GM11168 (cell line): Measurements from ENCODE around the gene WDFY4.

Experiments used
- in situ Hi-C: fragments of 300-500 bp; cut with MboI; formaldehyde crosslinking; loops from one replicate; pipeline ENCODE4 v1.12.0; 2022; ENCODE audit warnings: low sequenced_read_pairs; ENCODE audit not compliant: unreplicated experiment

The WDFY4 gene

DNA sequence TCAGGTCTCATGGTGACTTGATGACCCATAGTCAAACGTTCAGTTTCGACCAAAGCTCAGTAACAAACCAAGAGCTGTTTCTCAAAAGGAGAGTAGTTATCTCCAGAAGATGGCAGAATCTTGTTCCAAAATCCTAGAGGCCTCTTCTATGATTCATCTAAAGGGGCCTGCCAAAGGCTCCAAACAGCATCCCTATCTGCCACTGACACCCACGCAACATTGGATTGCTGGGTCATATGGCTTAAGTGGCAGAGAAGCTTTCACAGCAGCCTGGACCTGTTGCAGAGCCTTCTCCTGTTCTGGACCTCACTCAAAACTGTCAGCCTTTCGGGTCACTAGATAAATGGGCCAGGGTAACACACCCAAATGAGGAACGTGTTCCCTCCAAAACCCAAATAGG, 309.0 kb downstream of the WDFY4 start:
- in situ Hi-C loops: loop anchor here (25.0 kb wide), 1 partner anchor 519 kb away; no protein-coding TSS in a partner anchor

DNA sequence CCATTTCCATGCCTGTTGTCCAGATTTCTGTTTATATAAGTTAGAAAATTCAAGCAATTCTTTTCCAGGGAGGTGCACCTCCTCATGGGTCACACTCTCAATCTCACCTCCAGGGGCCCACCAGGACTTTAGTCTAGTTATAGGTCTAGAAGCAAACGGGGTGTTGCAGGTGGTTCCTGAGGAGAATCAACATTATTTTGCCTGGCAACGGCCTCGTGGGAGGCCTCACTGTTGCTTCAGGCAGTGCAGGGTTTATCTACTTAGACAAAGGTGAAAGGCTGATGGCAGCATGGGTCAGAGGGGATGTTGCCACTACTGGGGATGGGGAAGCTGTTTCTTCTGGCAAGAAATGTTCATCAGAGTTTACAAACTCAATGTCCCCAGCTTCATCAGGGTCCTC, 311.7 kb downstream of the WDFY4 start:
- in situ Hi-C loops: loop anchor here (25.0 kb wide), 1 partner anchor 516 kb away; no protein-coding TSS in a partner anchor

- in situ Hi-C loops: loop anchor here (25.0 kb wide), 1 partner anchor 513 kb away; no protein-coding TSS in a partner anchor
Measured at GRCh38 chr10:48999346-48999745, 314.7 kb downstream of the WDFY4 start.

- in situ Hi-C loops: no loop called here
Measured at GRCh38 chr10:49000437-49001398, 316.0 kb downstream of the WDFY4 start.

DNA sequence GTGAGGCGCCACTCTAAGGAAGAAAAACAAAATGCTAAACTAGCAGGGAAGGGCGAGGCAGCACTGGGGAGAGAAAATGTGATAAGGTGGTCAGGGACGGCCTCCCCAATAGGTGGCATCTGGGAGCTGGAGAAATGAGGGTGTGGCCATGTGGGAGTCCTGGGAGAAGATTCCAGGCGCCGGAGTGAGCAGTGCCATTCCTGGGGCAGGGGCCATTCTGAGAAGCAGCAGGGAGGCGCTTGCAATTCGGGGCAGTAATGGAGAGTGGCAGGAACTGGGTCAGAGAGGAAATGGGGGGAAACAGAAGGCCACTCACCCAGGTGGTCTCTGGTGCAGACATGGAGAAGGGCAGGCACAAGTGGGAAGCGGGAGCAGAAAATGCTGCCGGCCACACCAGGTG, 316.7 kb downstream of the WDFY4 start:
- in situ Hi-C loops: no loop called here

DNA sequence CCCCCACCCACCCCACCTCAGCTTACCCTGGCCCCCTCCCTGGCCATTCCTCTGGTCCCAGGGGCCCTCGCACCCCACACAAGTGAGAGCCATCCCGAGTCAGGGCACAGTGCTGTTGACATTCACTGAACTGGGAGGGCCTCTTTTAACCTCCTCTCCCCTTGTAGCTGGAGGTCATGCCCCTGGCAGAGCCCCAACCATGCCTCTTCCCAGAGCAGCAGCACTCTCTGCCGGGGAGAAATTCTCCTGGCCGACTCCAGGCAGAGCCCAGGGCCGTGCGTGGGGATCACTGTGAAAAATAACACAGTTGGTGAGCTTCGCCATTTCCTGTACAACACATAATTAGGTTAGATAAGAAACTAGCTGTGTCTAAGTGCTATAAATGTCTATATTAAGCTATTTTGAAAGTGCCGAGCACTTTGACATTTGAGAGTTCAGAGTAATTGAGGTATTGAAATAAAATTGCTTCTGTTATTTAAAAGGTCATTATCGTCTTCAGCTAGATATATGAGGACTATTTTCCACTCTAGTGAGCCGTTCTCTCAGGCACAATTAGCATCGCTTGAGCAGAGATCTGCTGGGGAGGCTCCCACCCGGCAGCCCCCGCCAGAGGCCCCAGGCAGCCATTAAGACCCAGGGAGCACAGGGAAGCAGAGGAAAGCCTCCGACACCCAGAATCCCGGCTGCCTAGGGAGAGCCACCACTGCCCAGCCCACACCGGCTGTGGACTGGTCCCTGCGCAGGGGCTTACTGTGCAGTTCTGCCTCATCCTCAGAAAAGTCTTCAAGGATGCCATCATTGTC, 317.4 kb downstream of the WDFY4 start:
- in situ Hi-C loops: no loop called here

GRCh38 chr10:49005270-49005669, 320.6 kb downstream of the WDFY4 start:
- in situ Hi-C loops: no loop called here

GRCh38 chr10:49007129-49007528, 322.5 kb downstream of the WDFY4 start:
- in situ Hi-C loops: no loop called here

GRCh38 chr10:49008091-49008490, 323.4 kb downstream of the WDFY4 start:
- in situ Hi-C loops: no loop called here

DNA sequence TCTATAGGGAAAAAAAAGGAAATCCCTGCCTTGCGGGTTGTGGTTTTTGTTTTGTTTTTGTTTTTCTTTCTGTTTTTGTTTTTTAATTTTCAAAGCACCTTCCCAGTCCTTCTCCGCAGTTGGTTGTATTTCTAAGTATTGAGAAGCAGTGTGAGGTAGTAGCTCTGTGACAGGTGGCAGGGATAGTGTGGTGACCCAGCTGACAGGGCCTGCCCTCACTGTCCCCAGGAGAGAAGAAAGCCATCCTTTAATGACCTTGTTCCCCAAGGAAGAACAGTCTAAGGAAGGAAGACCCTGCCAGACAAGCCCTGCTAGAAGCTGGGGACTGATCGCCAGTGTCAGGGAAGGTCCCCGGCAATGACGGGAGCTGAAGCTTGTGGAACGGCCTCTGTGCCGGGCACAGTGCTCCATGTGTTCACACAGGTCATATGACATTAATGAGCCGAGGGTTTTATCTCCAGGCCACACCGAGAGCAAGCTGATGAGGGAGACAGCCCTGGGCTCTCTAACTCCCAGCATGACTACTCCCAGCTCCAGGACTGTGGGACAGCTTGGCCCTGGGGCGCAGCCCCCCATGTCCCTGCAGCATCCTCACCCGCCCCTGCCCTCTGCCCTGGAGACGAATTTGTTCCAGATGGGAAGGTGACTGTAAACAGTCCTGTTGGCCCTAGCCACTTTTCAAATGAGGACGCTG, 324.0 kb downstream of the WDFY4 start:
- in situ Hi-C loops: no loop called here

GRCh38 chr10:49009199-49009979, 324.7 kb downstream of the WDFY4 start:
- in situ Hi-C loops: no loop called here

DNA sequence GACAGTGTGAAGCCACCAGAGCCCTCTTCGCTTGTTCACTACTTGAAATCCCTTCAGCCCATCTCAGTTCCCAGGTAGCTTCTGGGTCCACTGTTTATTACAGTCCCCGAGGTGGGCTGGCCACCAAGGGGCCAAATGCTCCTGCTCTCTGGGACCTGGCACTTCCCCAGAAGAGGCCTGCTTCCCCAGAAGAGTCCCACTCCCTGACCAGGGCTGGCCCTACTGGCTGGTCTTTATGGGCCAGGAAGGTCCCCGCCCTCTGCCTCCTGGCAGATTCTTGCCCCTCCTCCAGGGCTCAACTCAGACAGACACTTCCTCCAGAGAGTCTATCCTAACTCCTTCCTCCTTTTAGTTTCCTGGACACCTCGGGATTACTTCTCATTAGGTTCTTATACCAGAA, 325.6 kb downstream of the WDFY4 start:
- in situ Hi-C loops: no loop called here

DNA sequence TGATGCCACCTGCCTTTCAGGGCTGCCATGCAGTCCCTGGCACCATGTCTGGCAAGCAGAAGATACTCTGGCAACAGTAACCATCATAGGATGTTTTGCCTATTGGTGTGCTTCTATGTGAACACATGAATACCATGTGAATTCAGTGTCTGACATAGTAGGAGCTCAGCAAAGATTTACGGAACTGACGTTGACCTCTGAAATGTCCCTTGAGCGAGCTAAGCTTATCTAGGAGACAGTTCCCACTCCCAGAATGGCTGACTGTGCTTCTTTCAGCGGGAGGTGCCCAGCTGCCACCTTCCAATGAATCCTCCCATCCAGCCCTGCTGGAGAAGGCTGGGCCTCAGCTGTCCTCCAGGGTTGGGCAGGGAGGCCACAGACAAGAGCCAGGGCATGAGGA, 326.2 kb downstream of the WDFY4 start:
- in situ Hi-C loops: no loop called here

DNA sequence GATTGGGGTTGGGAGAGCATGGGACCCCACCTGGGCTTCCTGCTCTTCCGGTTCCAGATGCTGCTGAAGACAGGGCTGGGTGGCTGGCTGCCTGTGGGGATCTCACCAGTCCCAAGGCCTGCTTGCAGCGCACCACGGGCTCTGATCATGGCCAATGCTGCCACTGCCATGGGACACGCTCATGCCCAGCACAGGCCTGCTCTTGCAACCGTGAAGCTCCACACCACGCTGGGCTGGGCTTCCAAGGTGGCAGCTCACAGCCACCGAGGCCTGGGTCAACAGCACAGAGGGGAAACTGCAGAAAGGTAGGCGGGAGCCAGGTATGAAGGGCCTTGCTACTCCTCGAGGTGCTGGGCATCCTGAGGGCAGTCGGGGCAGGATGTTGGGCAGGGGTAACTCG, 327.1 kb downstream of the WDFY4 start:
- in situ Hi-C loops: no loop called here

- in situ Hi-C loops: no loop called here
Measured at GRCh38 chr10:49012603-49013002, 327.9 kb downstream of the WDFY4 start.

DNA sequence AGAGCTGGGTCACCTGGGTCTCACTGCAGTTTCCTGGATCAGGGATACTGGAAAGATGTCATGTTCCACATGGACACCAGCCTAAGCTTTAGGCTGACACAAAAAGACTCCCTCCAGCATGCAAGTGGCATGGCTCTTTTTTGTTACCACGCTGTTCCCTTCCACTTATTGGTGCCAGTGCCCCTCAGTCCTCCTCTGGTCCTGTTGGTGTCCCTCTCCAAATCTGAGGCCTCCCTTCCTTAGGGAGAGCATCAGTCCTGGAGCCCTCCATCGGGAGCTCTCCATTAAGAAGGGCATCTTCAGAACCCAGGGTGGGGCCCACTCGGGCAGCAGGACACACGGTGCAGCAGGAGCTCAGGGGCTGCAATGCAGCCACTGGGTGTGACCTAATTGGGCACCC, 331.0 kb downstream of the WDFY4 start:
- in situ Hi-C loops: no loop called here

DNA sequence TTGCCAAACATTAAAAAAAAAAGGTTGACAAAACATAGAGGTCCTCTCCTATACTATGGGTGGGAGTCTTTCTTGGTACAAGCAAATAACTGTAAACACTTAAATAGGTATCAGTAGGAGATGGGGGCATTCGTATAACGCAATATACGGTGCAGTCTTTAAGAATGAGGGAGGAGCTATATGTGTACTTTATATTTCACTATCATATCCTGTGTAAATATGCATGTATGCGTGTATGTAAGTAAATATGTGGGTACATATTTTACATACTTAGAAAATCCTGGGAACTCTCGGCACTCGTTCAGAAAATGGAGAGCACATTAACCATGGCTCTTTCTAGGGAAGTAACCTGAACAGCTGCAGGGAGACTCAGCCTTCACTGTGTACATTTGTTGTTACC, 337.0 kb downstream of the WDFY4 start:
- in situ Hi-C loops: no loop called here

DNA sequence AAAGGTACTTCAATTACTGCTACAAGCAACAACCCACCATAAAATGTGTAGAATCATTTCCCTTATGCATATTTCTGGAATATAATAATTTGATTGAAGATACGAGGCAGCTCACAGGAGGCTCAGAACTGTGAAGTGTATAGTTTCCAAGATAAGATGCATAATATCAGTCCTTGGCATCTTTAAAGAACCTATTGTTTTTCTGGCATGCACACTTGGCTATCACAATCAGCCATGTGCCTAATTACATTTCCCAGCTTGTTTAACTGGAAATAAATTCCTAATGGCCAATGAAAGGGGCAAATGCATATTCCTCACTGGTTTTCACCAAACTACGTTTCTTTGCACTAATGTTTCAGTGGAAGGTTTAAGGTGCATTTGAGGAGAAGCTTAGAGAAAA, 338.4 kb downstream of the WDFY4 start:
- in situ Hi-C loops: no loop called here

- in situ Hi-C loops: no loop called here
Measured at GRCh38 chr10:49023752-49024151, 339.1 kb downstream of the WDFY4 start.

DNA sequence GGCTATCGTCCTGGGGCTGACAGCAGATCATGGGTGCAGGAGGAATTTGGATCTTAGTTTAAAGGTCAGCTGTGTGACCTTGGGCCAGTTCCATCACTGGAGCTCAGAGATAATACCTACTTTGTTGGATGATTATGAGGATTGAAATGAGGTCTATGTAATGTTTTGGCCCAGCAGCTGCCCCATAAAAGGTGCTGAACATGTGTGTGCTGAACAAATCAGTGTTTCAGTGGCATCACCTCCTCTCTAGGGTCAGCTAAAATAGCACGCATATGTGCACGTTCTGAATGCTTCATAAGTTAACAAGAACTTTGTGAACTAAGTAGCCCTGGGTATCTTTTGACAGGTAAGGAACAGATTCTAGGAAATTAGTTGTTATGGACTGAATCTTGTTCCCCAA, 339.8 kb downstream of the WDFY4 start:
- in situ Hi-C loops: no loop called here
